Activated B cell treated with CpG ODN at 0.5 μM for 24 hours (primary cell): ENCODE results near the gene DHRS12. TPM values are rescaled to one million over a fixed set of nuclear protein-coding genes. Genes with fewer than 3 reads are reported as not detected.

ENCODE experiments used
- ATAC-seq: fragments of 200-7000 bp; cut with Tn5 transposase; one replicate; pipeline ENCODE4 v1.10.0; 2021; ENCODE audit warnings: low read depth, mild to moderate bottlenecking, moderate library complexity
- CTCF ChIA-PET: fragments of 350-600 bp; sonication (Branson Sonifier 250); formaldehyde crosslinking; loops from one replicate; lab custom pipeline; 2021; ENCODE audit warnings: antibody characterized with exemption; lab: Charles Lee
- POLR2A ChIA-PET: fragments of 350-600 bp; sonication (Branson Sonifier 250); formaldehyde crosslinking; loops from one replicate; lab custom pipeline; 2021; ENCODE audit warnings: antibody characterized with exemption; lab: Charles Lee
- DNase-seq: peaks from one replicate; pipeline ENCODE4 v3.0.0; 2022
- H3K27ac Mint-ChIP-seq: one replicate; pipeline ENCODE4 v1.8.0; 2020; ENCODE audit warnings: mixed read lengths
- H3K27me3 Mint-ChIP-seq: one replicate; pipeline ENCODE4 v1.8.0; 2021; ENCODE audit warnings: mixed read lengths
- H3K36me3 Mint-ChIP-seq: one replicate; pipeline ENCODE4 v1.8.0; 2021; ENCODE audit warnings: low read depth, mixed read lengths
- H3K4me1 Mint-ChIP-seq: one replicate; pipeline ENCODE4 v1.8.0; 2021; ENCODE audit warnings: mixed read lengths
- H3K4me3 Mint-ChIP-seq: one replicate; pipeline ENCODE4 v1.8.0; 2020; ENCODE audit warnings: mild to moderate bottlenecking, mixed read lengths
- H3K9me3 Mint-ChIP-seq: one replicate; pipeline ENCODE4 v1.8.0; 2020; ENCODE audit warnings: mixed read lengths
- intact Hi-C: fragments of 100-400 bp; cut with micrococcal nuclease; formaldehyde crosslinking; loops from one replicate; pipeline ENCODE4 v1.15.1; 2024
- total RNA-seq: library from RNA; stranded (reverse); gene quantifications from 2 replicates; pipeline ENCODE4 v1.2.3, GENCODE V29; 2022
- TF ChIP-seq, protein P1 (sequence below): fragments of 200-600 bp; IDR thresholded peaks from one replicate; pipeline ENCODE4 v1.8.0; 2022; ENCODE audit warnings: antibody characterized with exemption, mild to moderate bottlenecking

Gene DHRS12
- total RNA-seq, 1 donor from 2014 or later = 14.1 TPM

DNA sequence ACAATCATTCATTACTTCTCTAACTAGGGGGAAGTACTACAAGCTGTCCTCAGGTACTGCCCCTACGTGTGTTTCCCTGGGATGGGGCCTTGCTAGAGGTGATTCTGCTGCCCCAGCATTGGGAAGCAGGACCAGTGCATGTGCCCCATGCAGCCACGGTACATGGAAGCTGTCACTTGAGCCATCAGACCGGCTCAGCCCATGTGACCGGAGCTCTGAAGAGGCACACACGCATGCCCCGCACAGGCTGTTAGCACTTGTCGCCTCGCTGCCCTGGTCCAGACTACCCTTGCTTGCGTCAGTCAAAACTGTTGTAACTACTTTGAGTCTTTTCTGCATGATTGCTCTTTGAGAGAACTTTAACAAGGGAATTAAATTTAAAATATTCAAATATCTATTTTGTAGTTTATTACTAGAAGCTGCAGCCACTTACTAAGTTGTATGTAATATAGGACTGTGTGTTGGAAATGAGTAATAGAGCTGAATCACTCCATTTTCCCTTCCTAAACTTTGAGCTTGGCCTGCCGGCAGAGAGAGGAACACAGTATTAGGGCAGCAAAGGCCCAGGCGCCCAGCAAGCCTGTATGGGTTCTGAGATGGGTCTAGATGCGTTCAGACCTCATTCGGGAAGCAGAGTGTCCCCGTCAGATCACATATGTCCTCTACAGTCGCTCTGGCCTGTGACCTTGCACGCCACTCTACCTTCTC is 42.2 kb downstream of the DHRS12 start:
- DNase-seq = no peak
- Mint-ChIP-seq H3K9me3 (no peaks in the 10 kb centered on the region), H3K27ac (no peak overlapping the region), H3K4me1 (peaks cover 29% of the 10 kb centered on the region), H3K36me3 (peaks cover 68% of the 10 kb centered on the region), H3K27me3 (no peaks in the 10 kb centered on the region), H3K4me3 (no peak overlapping the region)
- intact Hi-C loops = no loop called here
- no peak for ATAC-seq
- TF ChIP-seq, protein P1, sequence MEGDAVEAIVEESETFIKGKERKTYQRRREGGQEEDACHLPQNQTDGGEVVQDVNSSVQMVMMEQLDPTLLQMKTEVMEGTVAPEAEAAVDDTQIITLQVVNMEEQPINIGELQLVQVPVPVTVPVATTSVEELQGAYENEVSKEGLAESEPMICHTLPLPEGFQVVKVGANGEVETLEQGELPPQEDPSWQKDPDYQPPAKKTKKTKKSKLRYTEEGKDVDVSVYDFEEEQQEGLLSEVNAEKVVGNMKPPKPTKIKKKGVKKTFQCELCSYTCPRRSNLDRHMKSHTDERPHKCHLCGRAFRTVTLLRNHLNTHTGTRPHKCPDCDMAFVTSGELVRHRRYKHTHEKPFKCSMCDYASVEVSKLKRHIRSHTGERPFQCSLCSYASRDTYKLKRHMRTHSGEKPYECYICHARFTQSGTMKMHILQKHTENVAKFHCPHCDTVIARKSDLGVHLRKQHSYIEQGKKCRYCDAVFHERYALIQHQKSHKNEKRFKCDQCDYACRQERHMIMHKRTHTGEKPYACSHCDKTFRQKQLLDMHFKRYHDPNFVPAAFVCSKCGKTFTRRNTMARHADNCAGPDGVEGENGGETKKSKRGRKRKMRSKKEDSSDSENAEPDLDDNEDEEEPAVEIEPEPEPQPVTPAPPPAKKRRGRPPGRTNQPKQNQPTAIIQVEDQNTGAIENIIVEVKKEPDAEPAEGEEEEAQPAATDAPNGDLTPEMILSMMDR = no peak
- ChIA-PET CTCF (no interaction called here), POLR2A (no interaction called here)

DNA sequence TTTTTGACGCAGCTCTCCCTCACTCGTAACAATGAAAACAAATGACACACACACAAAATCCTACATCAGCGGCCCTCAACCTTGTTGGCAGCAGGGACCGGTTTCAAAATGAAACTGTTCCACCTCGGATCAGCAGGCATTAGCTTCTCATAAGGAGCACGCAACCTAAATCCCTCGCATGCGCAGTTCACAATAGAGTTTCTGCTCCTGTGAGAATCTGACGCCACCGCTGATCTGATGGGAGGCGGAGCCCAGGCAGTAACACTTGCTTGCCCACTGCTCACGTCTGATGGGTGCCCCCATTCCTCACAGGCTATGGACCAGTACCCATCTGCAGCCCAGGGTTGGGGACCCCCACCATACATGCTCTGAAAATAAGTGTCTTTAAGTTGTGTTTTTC is 43.4 kb downstream of the DHRS12 start:
- Mint-ChIP-seq H3K36me3 (peaks cover 72% of the 10 kb centered on the region), H3K4me3 (no peak overlapping the region), H3K4me1 (peaks cover 29% of the 10 kb centered on the region), H3K27me3 (no peaks in the 10 kb centered on the region), H3K9me3 (no peaks in the 10 kb centered on the region), H3K27ac (no peak overlapping the region)
- TF ChIP-seq, protein P1 = no peak
- no peak for DNase-seq
- intact Hi-C loops = no loop called here
- POLR2A ChIA-PET = interaction anchor here (0.7 kb wide), 1 partner anchor 24 kb away, joined by 3 read pairs; no protein-coding TSS in a partner anchor
- CTCF ChIA-PET = interaction anchor here (1.4 kb wide), 1 partner anchor 37 kb away, joined by 4 read pairs; no protein-coding TSS in a partner anchor
- no peak for ATAC-seq

DNA sequence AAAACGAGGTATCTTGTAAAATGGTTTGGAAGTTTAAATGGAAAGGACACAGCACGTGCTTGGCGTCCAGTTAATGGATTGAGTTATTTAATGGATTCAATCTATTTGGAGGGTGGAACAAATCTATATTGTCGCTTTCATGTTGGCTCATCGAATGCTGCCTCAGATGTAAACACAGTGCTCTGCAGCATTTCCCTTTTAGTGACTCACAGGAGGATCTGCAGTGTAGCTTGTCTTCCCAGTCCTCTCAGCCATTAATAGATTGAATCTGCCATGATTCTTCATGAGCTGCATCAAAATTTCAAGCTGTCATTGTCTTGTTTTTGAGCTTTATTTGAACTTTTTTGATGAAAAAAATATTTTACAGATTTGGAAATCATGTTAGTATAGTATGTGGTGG is 44.7 kb downstream of the DHRS12 start:
- intact Hi-C loops = no loop called here
- CTCF ChIA-PET = no interaction called here
- TF ChIP-seq, protein P1 = no peak

DNA sequence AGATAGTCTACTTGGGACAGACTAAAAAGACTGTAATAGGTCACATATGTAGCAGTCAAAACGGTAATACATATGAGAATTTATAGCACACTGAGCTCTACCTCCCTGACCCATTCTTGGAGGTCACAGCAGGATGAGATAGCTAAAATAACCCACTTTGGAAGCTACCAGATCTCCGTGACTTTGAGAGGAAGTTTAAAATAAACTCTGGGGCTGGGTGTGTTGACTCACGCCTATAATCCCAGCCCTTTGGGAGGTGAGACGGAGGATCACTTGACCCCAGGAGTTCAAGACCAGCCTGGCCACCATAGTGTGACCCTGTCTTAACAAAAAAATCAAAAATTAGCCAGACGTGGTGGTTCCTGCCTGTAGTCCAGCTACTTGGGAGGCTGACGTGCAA is 45.3 kb downstream of the DHRS12 start:
- DNase-seq = no peak
- peaks cover 13% of the 10 kb centered on the region for H3K4me1 Mint-ChIP-seq
- H3K36me3 Mint-ChIP-seq = peaks cover 87% of the 10 kb centered on the region
- H3K27me3 Mint-ChIP-seq = no peaks in the 10 kb centered on the region
- intact Hi-C loops = no loop called here
- TF ChIP-seq, protein P1 = no peak
- ATAC-seq = no peak
- no peaks in the 10 kb centered on the region for H3K9me3 Mint-ChIP-seq
- no peak overlapping the region for H3K4me3 Mint-ChIP-seq
- CTCF ChIA-PET = no interaction called here
- POLR2A ChIA-PET = interaction anchor here (1.1 kb wide), 1 partner anchor 306 kb away, joined by 3 read pairs; the partner anchor contains the start of gene INTS6
- H3K27ac Mint-ChIP-seq = peak overlapping the region; percentile 18

More for the DNA sequence above, 44.7 kb downstream of the DHRS12 start:
- peaks cover 82% of the 10 kb centered on the region for H3K36me3 Mint-ChIP-seq
- no peak for DNase-seq
- no peak overlapping the region for H3K4me3 Mint-ChIP-seq
- no peak overlapping the region for H3K27ac Mint-ChIP-seq
- H3K27me3 Mint-ChIP-seq = no peaks in the 10 kb centered on the region
- no peaks in the 10 kb centered on the region for H3K9me3 Mint-ChIP-seq
- POLR2A ChIA-PET = no interaction called here
- no peak for ATAC-seq
- H3K4me1 Mint-ChIP-seq = peaks cover 19% of the 10 kb centered on the region

DNA sequence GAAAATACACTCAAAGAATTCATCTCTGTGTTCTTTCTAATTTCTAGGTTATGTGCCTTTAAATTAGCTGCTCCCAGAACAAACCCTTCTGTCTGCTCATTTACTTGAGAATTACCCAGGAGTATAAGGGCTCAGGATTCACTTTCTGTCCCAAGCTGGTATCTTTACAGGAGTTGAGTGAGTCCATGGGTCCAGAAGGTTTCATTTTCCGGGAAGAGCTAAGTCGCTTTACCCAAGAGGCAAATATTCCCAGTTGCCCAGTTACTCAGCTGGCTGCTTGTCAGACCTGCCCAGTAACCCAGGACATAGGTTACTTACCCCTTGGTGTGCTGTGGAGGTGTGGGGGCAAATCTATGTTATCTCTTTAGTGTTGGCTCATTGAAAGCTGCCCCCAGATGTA is 47.3 kb downstream of the DHRS12 start:
- ATAC-seq (no peak), DNase-seq (no peak)
- CTCF ChIA-PET = no interaction called here
- no peaks in the 10 kb centered on the region for H3K9me3 Mint-ChIP-seq
- H3K4me3 Mint-ChIP-seq = no peak overlapping the region
- intact Hi-C loops = no loop called here
- no peak overlapping the region for H3K27ac Mint-ChIP-seq
- POLR2A ChIA-PET = interaction anchor here (0.6 kb wide), 1 partner anchor 14 kb away, joined by 3 read pairs; no protein-coding TSS in a partner anchor
- peaks cover 89% of the 10 kb centered on the region for H3K36me3 Mint-ChIP-seq
- H3K4me1 Mint-ChIP-seq = no peaks in the 10 kb centered on the region
- TF ChIP-seq, protein P1 = no peak
- H3K27me3 Mint-ChIP-seq = no peaks in the 10 kb centered on the region
